Left renal pelvis (tissue), 4 donors: ENCODE results near the gene CCNO. TPM values are rescaled to one million over a fixed set of nuclear protein-coding genes. Genes with fewer than 3 reads are reported as not detected.

Experiments
- DNase-seq, 4 donors: peaks; one replicate each; pipeline ENCODE4 v3.0.0-alpha.2; 2013; ENCODE audit warnings: low read depth in 4 of 4, low spot score in 3 of 4
- polyA plus RNA-seq, 4 donors: library from polyadenylated mRNA; unstranded; fragments of 120-200 nt; gene quantifications; one replicate each; pipeline ENCODE4 v1.2.1, GENCODE V29; 2013; ENCODE audit not compliant: insufficient read length in 4 of 4

CCNO gene
- polyA plus RNA-seq: 10 to 100 TPM in 1 of 4 donors, 1 to 10 TPM in 2, not detected in 1; 4.0 to 14.1 (median 6.1) TPM

GRCh38 chr5:55232985-55233928 lies at the start of gene CCNO:
TSS of gene CCNO (minus strand) at chr5:55233608. CDS start at chr5:55233523, 85 bp downstream.
- DNase-seq: peak in 1 of 4 donors; percentile 58

DNA sequence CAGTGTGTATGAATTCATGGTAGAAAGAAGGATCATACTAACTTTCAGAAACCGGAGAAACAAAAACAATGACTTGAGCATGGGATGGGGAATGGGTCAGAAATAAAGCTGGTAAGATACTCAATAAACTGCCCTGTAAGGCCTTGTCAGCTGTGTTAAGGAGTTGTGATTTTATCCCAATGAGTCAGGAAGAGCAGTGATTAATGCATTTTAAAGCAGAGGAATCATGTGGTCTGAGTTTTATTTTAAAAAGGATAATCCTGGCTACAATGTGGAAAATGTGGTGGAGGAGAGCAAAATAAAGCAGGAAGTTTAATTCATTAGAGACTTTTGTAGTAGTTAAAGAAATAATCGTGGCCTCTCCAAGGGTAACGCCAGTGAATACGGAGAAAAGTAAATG lies 45.4 kb upstream of the CCNO start:
- DNase-seq: no peak

DNA sequence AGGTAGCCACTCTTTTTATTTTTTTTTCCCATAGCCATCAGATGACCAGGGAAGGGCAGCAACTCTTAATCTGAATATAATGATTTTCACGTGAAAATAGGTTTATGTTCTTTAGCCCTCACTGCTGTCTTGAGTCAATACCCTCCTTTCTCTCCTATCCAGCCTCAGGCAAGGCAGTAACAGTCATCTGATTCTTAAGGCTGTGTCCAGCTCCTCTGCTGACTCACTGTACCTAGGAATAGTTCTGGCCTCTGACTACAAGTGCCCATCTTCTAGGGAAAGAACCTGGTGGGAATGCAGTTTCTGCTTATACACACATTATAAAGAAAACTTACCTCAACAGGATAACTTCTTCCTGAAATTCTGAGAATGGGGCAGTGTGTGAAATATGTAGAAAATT lies 43.4 kb upstream of the CCNO start:
- no peak for DNase-seq

DNA sequence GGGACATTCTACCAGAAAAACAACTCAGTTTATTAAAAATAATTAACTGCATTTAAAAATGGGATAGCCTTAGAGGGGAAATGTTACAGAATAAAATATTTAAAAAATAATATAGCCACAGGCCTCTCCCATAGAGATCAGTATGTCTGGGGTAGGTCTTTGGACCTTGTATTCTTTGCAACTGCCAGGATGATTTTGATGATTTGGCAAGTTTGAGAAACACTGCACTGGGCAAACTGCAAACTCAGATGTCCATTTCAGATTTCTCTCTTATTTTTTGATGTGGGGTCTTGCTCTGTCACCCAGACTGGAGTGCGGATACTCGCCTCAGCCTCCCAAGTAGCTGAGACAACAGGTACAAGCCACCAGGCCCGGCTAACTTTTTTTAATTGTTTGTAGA lies 24.9 kb upstream of the CCNO start:
- no peak for DNase-seq

GRCh38 chr5:55254802-55255201 lies 21.4 kb upstream of the CCNO start:
- no peak for DNase-seq

DNA sequence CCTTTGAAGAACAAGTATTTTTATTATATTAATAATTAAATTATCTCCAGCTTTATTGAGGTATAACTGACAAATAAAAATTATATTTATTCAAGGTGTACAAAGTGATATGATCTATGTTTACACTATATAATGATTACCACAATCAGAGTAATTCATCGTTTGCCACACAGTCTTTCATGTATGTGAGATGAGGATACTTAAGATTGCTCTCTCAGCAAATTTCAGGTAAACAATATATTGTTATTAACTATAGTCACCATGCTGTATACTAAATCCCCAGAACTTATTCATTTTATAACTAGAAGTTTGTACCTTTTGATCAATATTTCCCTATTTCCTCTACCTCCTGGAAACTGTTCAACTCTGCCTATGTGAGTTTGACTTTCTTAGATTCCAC lies 16.7 kb upstream of the CCNO start:
- no peak for DNase-seq

- DNase-seq: peak in 2 of 4 donors; percentile 32 to 46
Observed at GRCh38 chr5:55241746-55242145, 8.3 kb upstream of the CCNO start.

DNA sequence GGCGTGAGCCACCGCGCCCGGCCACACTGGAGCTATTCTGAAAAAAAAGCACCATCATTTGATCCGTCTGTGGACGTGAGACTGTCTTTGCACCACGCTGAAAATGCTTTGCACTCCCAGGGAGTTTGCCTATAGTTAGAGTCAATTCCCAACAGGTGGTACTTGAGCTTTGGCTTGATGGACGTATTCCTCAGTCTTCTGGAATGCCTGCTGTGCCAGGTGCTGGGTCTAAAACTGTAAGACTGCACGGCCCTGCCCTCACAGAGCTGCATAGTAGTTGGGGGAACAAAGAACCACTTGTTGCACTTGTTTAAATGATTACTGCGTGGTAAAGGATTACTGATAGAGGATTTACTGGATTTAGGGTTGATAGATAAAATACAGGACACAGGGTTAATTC lies 3.4 kb upstream of the CCNO start:
- DNase-seq: no peak

DNA sequence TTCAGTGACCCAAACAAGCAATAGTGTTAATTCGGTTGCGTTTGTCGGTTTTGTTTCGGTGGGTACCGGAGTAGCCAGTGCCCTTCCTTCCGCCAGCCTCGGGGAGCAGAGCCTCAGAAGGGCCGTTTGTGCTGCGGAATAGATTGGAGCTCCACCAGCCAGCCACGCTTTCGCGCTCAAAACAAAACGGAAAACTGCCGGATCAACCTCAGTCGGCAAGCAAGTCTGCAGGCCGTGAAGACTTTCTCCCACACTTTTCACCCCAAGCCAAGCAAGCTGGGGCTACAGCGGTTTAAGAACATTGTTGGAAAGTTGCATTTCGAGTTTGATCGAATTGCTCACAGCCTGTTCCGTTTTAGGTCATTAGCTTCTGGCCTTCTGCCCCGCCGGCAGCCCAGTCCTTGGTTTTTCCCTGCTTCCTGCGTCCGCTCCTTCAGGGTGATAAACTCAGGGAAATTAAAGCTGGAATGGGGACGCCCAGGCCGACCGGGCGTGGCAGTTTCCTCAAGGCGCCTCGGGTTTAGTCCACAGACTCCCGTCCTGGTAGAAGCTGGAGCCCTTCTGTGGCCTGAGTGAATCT lies 803 bp upstream of the CCNO start:
- peak in 1 of 4 donors; percentile 37 for DNase-seq

DNA sequence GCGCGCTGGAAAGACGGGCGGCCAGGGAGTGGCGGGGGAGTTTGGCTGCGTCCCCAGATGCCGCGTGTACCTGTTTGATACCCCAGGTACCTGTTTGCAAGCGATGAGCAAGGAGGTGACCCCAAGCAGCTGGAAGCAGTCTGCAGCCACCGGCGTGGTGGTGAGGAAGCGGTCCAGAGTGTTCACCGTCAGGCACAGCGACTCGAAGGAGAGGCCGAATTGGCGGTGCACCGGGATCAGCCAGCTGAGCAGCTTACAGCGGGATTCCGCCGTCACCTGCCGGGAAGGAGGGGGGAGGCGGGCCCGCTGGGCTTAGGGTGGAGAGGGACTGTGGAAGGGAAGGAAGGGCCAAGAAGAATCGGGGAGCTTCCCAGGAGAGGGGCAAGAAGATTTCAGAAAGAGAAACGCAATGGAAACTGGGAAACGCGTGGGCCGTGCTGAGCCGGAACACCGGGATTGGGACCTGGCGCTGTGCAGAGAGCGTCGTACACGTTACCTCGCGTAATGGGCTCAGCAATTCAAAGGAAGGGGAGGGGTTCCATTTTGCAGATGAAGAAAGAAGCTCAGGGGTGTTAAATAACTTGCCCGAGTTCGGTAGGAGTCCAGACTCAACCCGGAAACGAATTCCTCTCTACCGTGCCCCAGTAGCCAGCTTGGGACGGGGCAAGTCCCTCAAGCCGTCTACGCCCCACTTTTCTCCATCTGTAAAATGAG lies 980 bp downstream of the CCNO start:
- no peak for DNase-seq

DNA sequence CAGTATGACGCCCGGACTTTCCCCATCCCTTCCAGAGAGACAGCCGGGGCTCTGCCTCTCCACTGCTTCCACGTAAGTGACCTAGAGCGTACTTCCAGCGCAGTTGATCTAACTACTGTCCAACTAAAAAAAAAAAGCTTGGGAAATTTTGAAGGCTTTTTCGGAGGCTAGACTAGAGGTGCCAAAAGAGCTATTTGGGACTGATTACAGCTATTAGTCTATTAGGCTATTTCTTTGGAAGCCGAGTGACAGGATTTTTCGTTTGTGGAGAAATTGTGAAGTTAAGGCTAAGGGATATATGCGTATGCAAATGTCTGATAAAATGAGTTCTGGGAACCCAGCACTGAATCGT lies 1.5 kb downstream of the CCNO start:
- no peak for DNase-seq

- DNase-seq: no peak
Observed at GRCh38 chr5:55231029-55231918, 2.1 kb downstream of the CCNO start.

- no peak for DNase-seq
Observed at GRCh38 chr5:55230086-55230629, 3.2 kb downstream of the CCNO start.

- DNase-seq: no peak
Observed at GRCh38 chr5:55227664-55228430, 5.6 kb downstream of the CCNO start.

DNA sequence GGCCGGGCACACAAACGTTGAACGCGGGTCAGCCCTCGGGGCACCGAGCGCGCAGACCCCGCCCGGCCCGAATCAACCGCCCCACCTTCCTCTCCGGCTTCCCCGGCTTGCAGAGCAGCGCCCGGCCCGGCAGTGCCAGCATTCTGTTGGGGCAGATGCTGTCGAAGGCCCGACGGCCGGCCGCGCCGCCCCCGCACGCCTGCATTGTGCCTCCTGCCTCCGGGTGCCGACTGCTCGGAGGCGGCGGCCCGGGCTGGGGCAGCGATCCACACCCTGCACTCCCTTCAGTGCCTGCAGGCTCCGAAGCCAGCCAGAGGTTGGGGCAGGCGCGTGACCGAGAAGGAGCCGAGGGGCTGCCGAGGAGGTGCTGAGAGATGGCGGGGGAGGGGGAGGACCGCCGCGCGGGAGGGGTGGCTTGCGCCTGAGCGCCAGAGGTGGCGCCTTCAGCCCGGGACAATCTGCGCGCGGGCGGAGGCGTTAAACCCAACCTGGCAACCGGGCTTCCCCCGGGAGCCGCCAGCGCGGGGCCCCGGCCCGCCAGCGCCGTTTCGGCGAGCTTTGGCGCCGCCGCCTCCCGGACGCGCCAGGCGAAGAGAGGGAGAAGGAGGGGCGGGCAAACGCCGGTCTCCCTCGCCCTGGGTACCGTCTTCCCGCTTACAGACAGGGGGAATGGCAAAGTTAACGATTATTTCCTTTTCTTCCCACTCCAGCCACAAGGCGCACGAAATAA lies 6.3 kb downstream of the CCNO start, which contains the start of gene MCIDAS:
Gene MCIDAS, minus strand, starts transcription at position 382 of the 730 bp plus-strand sequence. Its CDS starts 177 bp downstream, at position 205.
- DNase-seq: peak in 1 of 4 donors; percentile 21

DNA sequence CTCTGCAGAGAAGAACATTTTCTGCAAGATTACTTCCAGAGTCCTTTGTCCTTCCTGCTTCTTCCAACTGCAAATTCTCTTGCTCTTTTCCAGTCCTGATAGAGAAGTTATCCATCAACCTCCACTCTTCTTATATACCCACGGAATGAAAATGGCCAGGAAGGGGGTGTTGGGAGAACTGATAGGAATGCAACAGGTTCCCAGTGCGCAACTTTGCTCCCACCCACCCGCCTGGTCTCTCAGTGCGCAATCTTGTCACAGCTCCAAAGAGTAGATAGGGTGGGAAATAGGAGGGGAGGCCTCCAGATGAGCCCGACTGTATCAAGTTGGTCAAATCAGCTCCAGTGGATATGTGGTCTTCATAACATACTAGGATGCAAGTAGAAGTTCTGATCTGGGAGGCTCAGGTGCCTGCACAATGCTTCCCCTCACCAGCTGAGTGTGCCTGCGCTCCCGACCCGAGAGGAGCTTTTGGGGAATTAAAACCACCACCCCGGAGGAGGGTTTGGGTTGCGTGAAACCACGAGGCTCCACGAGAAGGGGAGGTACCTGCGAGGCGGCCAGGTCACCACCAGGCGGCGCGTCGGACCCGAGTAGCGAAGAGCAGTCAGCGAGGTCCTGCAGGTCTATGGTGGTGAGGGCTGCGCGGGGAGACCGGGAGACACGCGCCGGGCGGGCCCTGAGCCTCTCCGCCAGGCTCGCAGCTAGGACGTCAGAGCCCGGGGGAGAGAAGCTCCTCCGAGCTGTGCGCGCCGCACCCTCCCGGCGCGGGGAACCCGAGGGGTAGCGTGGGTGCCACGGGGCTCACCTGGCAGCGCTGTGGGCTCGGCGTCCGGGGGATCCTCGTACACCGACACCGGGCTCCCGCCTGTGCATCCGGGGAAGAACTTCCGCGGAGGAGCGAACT lies 7.1 kb downstream of the CCNO start:
- DNase-seq: peak in 1 of 4 donors; percentile 49

DNA sequence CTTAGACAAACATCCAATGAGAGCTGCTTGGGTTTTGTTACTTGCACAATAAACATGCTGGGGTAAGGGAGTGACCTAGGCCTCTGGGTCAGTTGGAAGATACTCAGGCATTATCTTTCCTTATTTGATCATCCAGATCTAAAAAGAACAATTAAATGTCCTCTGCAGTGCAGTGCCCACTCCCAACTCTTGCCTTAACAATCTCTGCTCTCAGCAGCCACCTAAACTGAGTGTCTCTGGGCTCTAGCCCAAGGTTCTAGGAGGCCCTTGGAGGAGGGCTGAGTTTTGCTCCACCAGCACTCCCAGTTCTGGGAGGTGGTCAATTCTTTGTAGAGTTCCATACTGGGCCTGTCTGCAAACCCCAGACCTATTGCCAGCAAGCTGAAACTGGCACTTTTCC lies 8.1 kb downstream of the CCNO start:
- no peak for DNase-seq
